Stimulated activated CD4-positive, alpha-beta T cell treated with anti-CD3 and anti-CD28 coated beads, Interleukin-4, amount 100 ng/mL, for 24 hours (primary cell): ENCODE data around the gene SORCS2.

Source experiments
- DNase-seq: peaks from one replicate; pipeline ENCODE4 v3.0.0-alpha.2; 2020

SORCS2 gene

GRCh38 chr4:7648544-7649395, 456.4 kb downstream of the SORCS2 start:
- DNase-seq = no peak

- no peak for DNase-seq
Measured at GRCh38 chr4:7649411-7649740, 457.0 kb downstream of the SORCS2 start.

DNA sequence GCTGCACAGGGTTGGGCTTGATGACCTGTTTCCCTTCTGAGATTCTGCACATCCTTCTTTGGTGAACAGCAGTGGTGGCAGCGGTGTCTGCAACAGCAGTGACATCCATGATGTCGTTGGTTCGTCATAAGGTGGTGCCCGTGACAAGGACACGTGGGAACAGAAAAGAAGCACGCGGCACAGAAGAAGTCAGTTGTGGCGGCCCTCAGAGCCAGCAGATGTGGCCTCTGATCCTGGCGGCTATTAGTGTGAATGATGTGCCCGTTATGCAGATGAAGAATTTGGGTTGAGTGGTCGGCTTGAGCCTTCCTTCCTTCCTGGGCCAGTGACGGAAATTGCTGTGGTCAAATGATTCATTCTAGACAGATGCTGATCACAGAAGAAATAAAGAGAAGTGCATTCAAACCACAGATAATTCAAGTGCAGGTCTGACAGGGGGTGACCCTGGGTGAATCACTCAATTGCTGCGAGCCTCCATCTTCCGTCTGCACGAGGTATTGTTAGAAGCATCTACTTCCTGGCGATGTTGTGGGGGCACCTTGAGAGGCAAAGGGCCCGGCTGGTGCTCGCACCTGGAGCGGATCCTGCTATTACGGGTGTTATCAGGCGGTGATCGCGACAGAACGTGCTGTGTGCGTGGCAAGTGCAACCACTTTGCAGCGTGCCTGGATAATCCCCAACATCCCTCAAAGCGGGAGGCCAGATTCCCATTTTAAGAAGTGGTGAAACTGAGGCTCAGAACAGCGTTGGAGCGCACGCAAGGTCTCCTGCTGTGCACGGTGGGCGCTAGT, 457.6 kb downstream of the SORCS2 start:
- DNase-seq = peak; percentile 44

GRCh38 chr4:7650606-7651385, 458.5 kb downstream of the SORCS2 start:
- DNase-seq = no peak

- no peak for DNase-seq
Measured at GRCh38 chr4:7651461-7651921, 459.2 kb downstream of the SORCS2 start.

DNA sequence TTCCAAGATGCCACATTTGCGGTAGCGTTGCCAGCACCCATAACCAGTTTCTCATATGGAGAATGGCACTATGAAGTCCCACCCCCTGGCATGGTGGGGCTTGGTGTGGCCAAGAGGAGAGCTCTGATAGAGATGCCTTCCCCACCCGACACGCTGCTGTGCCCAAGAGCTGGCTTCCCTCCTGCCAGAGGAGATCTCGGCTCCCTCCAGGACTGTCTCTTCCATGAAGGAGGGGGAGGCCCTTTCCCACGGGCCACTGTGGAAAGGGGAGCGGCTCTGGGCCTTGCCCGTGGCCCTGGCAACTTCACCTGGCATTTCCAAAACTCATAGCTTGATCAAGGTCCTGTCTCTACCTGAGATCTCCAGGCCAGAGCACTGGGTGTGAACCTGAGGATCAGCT, 459.7 kb downstream of the SORCS2 start:
- no peak for DNase-seq

DNA sequence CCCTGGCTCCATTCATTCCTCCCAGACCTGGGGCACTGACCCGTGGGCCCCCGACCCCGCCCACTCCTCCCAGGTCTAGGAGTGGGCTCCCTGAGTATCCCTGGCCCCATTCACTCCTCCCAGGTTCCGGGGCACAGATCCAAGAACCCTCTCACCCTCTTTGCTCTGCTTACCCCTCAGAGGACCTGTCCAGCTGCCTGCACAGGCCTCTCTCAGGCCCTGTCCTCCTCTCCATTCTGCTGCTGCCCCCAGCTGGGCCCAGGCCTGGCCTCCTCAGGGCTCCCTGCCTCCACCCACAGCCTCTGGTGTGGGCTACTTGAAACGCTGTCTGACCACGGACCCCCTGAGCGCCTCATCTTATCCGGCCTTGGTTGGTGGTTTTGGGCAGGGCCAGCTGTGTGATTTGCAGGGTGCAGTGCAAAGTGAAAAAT, 460.1 kb downstream of the SORCS2 start:
- no peak for DNase-seq

GRCh38 chr4:7652906-7653305, 460.6 kb downstream of the SORCS2 start:
- DNase-seq = no peak

DNA sequence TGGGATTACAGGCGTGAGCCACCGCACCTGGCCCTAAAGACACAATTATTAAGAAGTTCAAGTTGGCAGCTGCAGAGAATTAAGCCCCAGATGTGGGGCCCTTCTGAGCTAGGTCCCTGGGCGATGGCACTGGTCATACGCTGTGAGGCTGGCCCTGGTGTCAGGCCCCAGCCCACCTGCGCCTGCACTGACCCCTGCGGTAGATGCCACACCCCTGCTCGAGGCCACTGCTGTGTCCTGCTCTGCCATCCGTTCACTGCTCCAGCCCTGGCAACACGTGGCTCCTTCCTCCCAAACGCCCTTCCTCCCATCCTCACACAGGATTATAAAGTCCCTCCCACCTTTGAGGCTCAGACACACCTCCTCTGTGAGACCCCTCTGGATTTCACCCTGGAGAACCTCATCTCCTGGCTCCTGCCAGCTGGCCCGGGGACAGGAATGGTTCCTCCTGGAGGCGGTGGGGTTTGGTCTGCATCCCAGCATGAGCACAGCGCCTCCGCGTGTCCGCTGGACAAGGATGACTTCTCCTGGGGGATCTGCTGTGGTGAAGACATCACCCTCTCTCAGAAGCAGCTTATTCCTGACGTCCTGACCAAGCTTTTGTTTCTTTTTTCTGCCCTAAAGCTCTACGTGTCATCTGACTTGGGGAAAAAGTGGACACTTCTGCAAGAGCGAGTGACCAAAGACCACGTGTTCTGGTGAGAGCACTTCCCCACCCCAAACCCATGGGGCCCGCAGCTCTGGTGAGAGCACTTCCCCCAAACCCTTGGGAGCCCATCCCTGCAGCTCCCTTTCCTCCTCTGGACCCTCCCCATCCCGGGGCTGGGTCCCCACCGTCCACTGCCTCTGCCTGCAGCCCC, 461.4 kb downstream of the SORCS2 start:
- no peak for DNase-seq

GRCh38 chr4:7654550-7655445, 462.5 kb downstream of the SORCS2 start:
- no peak for DNase-seq

DNA sequence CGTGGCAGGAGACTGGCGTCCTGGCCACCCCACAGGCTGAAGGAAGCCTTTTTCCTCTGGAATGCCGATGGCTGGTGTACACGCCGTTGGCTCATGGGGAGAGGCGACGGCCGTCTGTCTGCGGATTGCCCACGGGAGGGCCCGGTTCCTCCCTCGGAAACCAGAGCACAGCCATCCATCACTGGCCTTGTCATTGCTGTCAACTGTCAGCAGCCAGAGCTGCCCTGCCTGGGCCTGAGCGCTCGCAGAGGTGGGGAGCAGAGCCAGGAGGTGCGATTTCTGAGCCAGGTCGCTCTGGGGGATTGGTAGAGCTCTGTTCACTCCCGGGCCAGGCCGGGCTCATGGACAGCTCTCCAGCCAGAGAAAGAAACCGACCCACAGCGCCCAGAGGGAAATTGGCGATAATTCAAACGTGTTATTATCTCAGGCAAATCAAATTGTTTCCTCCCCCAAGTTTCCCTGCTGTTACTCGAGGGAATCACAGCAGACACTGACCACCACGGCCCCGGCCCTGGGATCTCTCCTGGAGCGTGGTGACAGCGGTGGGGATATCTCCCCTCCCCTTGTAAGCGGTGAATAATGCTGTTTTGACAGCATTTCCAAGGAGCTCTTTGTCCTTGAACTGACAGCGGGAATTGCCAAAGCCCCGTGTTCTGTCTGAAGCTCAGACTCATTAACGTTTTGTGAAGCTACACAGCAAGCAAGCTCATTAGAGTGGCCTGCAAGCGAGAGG, 463.3 kb downstream of the SORCS2 start:
- no peak for DNase-seq

- no peak for DNase-seq
Measured at GRCh38 chr4:7656244-7656800, 464.0 kb downstream of the SORCS2 start.

DNA sequence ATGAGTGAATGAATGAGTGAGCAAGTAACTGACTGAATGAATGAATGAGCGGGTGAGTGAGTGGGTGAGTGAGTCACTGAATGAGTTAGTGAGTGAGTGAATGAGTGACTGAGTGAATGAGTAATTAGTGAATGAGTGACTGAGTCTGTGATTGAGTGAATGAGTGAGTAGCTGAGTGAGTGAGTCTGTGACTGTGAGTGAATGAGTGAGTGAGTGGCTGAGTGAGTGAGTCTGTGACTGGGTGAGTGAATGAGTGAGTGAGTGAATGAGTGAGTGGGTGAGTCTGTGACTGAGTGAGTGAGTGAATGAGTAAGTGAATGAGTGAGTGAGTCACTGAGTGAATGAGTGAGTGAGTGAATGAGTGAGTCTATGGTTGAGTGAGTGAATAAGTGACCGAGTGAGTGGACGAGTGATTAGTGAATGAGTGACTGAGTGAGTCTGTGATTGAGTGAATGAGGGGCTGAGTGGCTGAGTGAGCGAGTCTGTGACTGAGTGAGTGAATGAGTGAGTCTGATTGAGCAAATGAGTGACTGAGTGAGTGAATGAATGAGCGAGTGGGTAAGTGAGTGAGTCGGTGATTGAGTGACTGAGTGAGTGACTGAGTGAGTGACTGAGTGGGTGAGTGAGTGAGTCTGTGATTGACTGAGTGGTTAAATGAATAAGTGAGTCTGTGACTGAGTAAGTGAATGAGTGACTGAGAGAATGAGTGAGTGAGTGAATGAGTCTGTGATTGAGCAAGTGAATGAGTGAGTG, 465.4 kb downstream of the SORCS2 start:
- DNase-seq = no peak

- DNase-seq = no peak
Measured at GRCh38 chr4:7658341-7659204, 466.2 kb downstream of the SORCS2 start.

- DNase-seq = no peak
Measured at GRCh38 chr4:7659429-7660175, 467.3 kb downstream of the SORCS2 start.

- no peak for DNase-seq
Measured at GRCh38 chr4:7660176-7661039, 468.1 kb downstream of the SORCS2 start.
